IPS-NIHi11 (cell line): ENCODE results near the gene ERC2.
A peak's percentile ranks its signal among the peaks of the same experiment; 100 is the strongest.

Experiments used
- DNase-seq: peaks from one replicate; pipeline ENCODE4 v3.0.0; 2012; ENCODE audit warnings: mixed read lengths, low spot score

ERC2 gene

DNA sequence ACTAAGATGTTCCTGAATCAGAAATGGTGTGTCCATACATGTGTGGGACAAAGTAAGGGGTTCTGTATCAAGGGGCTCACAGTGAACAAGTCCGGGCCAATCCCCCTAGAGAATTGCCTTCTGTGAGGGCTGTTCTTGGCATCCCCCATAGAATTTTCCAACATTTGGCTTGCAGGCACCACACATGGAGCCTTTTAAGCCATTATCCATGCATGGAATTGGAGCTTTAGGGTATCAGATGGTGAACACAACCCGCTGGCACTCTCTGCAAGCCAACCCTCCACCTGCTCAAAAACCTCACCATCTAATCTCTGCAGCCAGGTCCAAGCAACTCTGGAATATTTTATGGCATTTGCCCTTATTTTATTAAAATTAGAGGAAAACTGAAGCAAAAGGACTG, 278.7 kb downstream of the ERC2 start:
- no peak for DNase-seq

GRCh38 chr3:56188201-56188600, 280.1 kb downstream of the ERC2 start:
- no peak for DNase-seq

DNA sequence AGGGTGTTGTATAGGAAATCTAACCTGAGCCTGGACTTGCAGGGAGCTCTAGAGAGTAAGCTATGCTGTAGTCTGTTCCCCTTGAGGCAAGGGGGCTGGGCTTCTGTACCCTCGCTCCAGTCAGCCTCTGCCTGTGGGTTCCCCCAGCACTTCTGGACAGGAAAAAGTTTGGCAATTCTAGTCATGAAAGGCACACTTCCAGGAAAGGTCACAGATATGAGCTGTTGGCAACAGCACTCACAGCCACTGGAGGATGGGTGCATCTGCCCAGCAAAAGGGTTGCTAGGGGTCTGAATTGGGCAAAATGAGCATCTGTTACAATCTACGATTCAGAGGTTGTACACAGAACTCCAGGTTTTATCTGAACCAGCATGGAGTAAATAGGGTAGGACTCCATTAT, 281.2 kb downstream of the ERC2 start:
- DNase-seq = no peak

- no peak for DNase-seq
Measured at GRCh38 chr3:56185827-56186226, 282.4 kb downstream of the ERC2 start.

- DNase-seq = no peak
Measured at GRCh38 chr3:56183529-56183928, 284.7 kb downstream of the ERC2 start.

DNA sequence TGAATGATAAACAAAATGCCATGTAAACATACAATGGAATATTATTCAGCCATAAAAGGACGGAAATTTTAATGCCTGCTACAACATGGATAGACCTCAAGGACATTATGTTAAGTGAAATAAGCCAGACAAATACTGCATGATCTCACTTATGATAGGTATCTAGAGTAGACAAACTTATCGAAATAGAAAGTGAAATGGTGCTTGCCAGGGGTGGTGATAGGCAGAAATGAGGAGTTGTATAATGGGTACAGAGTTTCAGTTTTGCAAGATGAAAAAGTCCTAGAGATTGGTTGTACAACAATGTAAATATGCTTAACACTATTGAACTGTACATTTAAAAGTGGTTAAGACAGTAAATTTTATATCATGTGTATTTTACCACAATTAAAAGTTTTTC, 287.8 kb downstream of the ERC2 start:
- no peak for DNase-seq

DNA sequence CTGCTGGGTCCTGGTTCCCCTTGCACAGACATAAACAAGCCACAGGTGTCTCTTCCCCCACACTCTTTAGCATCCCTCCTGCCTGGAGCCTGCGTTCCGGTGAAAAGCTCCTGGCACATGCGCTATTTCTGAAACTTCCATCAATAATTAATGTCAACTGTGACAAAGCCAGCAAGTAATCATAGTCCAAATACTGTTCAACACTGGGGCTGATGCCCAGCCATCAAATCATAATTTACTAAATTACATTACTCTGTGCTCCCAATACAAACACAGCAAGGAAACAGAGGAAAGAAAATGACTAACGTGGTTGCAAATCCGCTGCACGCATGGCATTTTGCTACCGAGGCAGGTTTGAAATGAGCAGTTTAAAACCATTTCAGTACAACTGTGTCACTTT, 294.7 kb downstream of the ERC2 start:
- no peak for DNase-seq

DNA sequence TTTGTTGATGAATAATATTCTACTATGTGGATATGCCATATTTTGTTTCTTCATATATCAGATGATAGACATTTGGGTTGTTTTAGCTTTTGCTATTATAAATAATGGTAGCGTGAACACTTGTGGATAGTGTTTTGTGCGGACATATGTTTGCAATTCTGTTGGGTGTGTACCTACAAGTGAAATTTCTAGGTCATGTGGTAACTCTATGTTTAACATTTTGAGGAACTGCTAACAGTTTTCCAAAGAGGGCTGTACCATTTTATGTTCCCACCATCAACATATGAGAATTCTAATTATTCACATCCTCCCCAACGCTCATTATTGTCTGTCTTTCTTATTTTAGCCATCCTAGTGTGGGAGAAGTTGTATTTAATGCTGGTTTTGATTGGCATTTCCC, 303.8 kb downstream of the ERC2 start:
- DNase-seq = no peak

DNA sequence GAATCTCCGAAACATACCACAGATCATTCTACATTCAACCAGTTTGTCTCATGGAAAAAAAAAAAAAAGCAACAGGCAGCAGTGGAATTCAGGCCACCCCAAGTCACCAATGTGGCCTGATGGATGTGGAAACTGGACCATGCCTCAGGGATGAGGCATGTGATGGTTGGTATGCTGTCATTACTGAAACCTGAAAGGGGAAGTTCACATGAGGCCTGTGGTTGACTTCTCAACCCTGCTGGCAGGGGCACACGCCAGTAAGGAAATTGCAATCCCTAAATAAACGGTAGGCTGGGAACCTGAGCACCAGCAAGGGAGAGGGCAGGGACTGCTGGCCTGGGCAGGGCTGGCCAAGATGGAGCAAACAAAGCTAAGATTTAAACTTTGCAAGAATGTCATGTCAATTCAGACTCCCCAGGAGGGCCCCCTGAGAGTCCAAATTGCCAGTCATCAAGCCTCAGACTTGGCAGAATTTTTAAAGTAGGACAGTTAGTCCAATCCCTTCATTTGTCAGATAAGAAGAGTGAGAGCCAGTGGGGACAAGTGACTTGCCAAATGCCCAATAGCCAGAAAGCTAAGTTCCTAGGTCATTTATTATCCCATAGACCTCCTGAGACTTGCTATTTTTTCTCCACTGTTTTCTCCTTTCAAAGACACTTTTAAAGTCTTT, 310.4 kb downstream of the ERC2 start:
- DNase-seq = no peak

GRCh38 chr3:56154297-56154696, 314.0 kb downstream of the ERC2 start:
- DNase-seq = no peak

GRCh38 chr3:56147354-56147753, 320.9 kb downstream of the ERC2 start:
- DNase-seq = no peak

GRCh38 chr3:56145410-56145809, 322.9 kb downstream of the ERC2 start:
- DNase-seq = no peak

GRCh38 chr3:56144805-56145204, 323.5 kb downstream of the ERC2 start:
- DNase-seq = no peak

- DNase-seq = no peak
Measured at GRCh38 chr3:56137415-56137814, 330.9 kb downstream of the ERC2 start.

- no peak for DNase-seq
Measured at GRCh38 chr3:56136514-56136913, 331.8 kb downstream of the ERC2 start.

GRCh38 chr3:56135941-56136340, 332.3 kb downstream of the ERC2 start:
- DNase-seq = no peak

DNA sequence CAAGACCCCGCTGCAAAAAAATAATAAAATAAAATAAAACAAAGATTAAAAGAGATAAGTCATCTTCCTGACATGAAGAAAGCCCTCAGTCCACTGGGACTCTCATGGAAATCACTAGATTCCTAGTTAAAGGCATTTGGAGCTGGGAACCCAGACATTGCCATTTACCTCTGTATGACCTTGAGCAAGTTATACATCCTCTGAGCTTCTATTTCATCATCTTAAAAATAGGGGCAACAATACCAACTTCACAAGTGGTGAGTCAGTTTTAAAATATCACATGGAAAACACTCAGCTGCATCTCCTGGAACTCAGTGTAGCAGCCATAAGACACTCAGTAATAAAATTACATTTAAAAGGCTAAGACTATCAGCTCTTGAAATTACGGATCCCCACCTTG, 334.8 kb downstream of the ERC2 start:
- no peak for DNase-seq

DNA sequence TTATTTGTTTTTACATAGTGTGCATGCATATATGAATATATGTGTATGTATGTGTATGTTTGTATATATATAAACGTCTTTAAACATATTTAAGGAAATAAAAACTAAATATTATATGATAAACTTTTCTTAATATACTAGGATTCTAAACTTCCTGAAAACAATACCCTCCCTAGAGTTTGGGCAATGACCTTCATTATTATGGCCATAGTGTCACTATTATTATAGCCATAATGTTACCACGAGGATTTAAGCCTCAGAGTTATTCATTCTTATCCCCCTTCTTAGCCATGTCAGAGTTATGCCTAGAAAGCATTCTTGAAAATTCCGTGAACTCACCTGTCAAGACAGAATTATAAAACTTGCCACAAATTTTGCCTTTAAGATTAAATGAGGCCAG, 335.5 kb downstream of the ERC2 start:
- no peak for DNase-seq

DNA sequence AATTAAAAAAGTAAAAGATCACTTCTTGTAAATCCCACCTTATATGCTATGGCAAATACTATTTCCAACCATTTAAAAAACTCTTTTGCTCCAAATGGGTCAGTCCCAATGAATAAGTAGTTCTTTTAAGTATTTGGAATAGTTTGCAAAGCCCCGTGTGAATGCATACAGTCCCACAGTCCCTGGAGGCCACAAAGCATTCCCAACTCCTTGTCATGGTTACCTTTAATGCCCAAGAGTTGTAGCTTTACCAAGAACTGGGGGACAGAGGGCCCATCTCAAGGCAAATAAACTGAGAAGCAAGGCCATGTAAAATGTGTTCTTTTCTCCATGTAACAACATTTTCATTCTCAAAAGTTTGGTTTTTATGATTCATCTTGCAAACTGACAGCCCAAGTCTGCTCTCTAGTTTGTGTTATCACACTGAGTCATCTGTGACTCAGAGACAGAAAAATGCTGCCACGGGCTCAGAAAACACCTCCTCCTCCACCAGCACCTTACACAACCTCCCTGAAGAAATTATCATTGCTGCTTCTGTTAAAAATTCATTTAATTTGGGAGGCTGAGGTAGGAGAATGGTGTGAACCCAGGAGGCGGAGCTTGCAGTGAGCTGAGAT, 336.2 kb downstream of the ERC2 start:
- DNase-seq = peak; percentile 21

GRCh38 chr3:56130036-56130435, 338.2 kb downstream of the ERC2 start:
- no peak for DNase-seq

DNA sequence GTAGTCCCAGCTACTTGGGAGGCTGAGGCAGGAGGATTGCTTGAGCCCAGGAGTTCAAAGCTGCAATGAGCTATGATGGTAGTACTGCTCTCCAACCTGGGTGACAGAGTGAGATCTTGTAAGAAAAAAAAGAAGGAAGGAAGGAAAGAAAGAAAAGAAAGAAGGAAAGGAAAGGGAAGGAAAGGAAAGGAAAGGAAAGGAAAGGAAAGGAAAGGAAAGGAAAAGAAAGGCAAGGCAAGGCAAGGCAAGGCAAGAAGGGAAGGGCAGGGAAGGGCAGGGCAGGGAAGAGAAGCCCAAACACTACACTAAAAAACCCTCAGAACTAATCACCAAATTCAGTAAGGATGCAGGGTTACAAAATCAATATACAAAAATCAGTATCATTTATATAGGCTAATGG, 341.6 kb downstream of the ERC2 start:
- DNase-seq = no peak

DNA sequence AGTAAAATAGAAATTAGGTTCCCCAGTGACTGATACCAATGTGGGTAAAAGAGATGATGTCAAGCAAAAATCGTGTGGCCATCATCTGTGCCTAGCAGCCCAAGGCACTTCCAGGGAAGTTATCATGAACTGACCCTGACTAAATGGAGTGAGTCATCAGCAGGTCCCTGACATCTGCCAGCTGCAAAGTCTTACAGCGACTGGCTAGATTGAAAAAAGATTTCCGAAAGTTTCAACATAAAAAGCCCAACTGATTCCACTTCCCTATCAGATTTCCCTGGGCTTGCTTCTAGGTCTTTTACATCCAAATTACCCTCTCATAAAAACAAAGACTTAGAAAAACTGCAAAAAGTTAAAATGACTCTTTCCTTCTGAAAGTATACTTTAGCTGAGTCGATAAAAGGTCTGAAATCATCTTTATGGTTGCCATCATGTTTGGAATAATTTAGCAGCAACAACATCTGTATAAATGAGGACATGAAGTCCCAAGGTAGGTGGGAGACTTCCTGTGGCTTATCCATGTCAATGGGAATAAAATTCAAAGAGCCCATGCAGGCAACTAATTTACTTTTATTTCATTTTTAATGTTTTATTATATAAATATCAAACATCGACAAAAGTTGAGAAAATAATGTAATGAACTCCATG, 342.8 kb downstream of the ERC2 start:
- DNase-seq = peak; percentile 32

DNA sequence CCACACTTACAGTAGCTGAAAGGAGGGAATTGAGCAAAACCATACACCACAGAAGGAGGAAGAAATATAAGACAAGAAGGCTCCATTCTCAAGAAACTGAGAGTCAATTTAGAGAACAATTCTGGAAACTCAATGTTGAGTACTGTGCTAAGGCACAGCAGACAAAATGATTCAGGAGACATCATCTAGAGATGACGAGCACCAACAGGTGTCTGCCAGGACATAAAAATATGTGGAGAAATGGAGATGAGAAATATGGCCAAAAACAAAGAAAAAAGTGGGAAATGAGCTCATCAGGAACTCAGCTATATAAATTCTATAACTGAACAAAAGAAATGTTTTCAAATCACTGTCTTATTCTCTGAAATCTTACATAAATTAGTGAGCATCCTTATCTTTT, 343.7 kb downstream of the ERC2 start:
- DNase-seq = no peak

DNA sequence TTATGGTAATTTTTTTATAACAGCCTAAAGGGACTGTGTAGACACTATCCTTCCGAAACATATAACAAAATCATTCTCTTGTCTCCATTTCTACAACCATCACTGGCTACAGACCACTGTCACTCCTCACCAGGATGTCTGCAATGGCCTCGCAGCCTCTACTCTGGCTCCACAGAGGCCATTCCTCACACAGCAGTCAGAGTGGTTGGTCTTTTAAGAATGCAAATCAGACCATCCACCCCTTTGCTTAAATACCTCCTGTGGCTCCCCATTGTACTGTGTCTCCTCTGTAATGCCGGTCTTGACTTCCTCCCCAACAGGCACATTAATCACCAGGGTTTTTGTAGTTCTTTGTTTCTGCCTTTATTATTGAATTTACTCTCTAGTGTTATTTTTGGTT, 344.8 kb downstream of the ERC2 start:
- peak; percentile 74 for DNase-seq
